ENCODE results near the gene PIAS2.

- TF ChIP-seq CTCF (IDR thresholded peaks at IDR 0.05 in 2 of 3, conservative IDR thresholded peaks at IDR 0.05 in 1 of 3; ENCODE audit: insufficient read depth in 2 of 3, low read depth in 1 of 3, low read length in 3 of 3) (no peak), MAX (CRISPR knock-in tag; IDR thresholded peaks at IDR 0.05) (no peak), HINFP (tag; conservative IDR thresholded peaks at IDR 0.05; ENCODE audit: low read depth) (no peak), ZNF212 (CRISPR knock-in tag; IDR thresholded peaks at IDR 0.05) (no peak), ZBTB1 (CRISPR knock-in tag; IDR thresholded peaks at IDR 0.05; ENCODE audit: borderline replicate concordance, low read depth) (no peak), HEY1 (CRISPR knock-in tag; IDR thresholded peaks at IDR 0.05; ENCODE audit: borderline replicate concordance) (no peak), SMARCE1 (IDR thresholded peaks at IDR 0.05) (no peak)
These were observed 57.5 kb downstream of the PIAS2 start for GRCh38 chr18:46859855-46860254.
